Osteoblast (primary cell): ENCODE measurements around the gene TAF3. TPM values are rescaled to one million over a fixed set of nuclear protein-coding genes. Genes with fewer than 3 reads are reported as not detected.
A peak's percentile ranks its signal among the peaks of the same experiment; 100 is the strongest.

Experiments used
- DNase-seq: peaks from one replicate; pipeline ENCODE4 v3.0.0; 2011; ENCODE audit warnings: low spot score, mixed read lengths; ENCODE audit not compliant: insufficient read length; ENCODE audit errors: missing footprints
- H2AFZ ChIP-seq: 2 replicates; pipeline ENCODE4 v1.6.0; 2011; ENCODE audit warnings: mild to moderate bottlenecking, low read length
- H3K27ac ChIP-seq: 2 replicates; pipeline ENCODE4 v1.5.1; 2011; ENCODE audit warnings: mild to moderate bottlenecking, low read depth, low read length, moderate library complexity
- H3K27me3 ChIP-seq: 2 replicates; pipeline ENCODE4 v1.6.0; 2012; ENCODE audit warnings: mild to moderate bottlenecking, control low read depth, inconsistent platforms, low read length, moderate library complexity; ENCODE audit not compliant: insufficient read depth
- H3K36me3 ChIP-seq: 2 replicates; pipeline ENCODE4 v1.5.1; 2011; ENCODE audit warnings: mild to moderate bottlenecking, low read length, control low read depth, moderate library complexity; ENCODE audit not compliant: insufficient read depth
- H3K4me1 ChIP-seq: 2 replicates; pipeline ENCODE4 v1.5.1; 2011; ENCODE audit warnings: mild to moderate bottlenecking, low read length, control low read depth, moderate library complexity; ENCODE audit not compliant: insufficient read depth
- H3K4me2 ChIP-seq: 2 replicates; pipeline ENCODE4 v1.6.0; 2011; ENCODE audit warnings: mild to moderate bottlenecking, low read length; ENCODE audit not compliant: insufficient read depth
- H3K4me3 ChIP-seq: fragments of 200-600 bp; sonication (generic); 3 replicates; pipeline ENCODE4 v1.5.1; 2012; ENCODE audit warnings: mild to moderate bottlenecking, low read length, inconsistent platforms; ENCODE audit not compliant: insufficient read depth
- H3K79me2 ChIP-seq: 2 replicates; pipeline ENCODE4 v1.6.0; 2012; ENCODE audit warnings: mild to moderate bottlenecking, low read length, control low read depth, inconsistent platforms; ENCODE audit not compliant: insufficient read depth
- H3K9me3 ChIP-seq: 2 replicates; pipeline ENCODE4 v1.5.1; 2011; ENCODE audit warnings: low read depth, low read length, control low read depth
- H4K20me1 ChIP-seq: 2 replicates; pipeline ENCODE4 v1.6.0; 2012; ENCODE audit warnings: mild to moderate bottlenecking, low read length, control low read depth; ENCODE audit not compliant: insufficient read depth
- CTCF ChIP-seq: IDR thresholded peaks from 2 replicates; pipeline ENCODE4 v1.5.1; 2011; ENCODE audit warnings: mild to moderate bottlenecking, low read depth, low read length, moderate library complexity; ENCODE audit errors: extremely low read depth
- total RNA-seq: library from RNA; depleted of rRNA; stranded (reverse); fragments of >200 nt; gene quantifications from 2 replicates; pipeline ENCODE4 v1.2.3, GENCODE V29; 2012

Gene TAF3
- total RNA-seq, 1 donor, result 2.2 TPM

- no peak for DNase-seq
- Histone ChIP-seq H3K27me3 (no peaks in the 10 kb centered on the region), H3K79me2 (no peaks in the 10 kb centered on the region), H2AFZ (no peak overlapping the region), H3K4me2 (no peak overlapping the region), H3K9me3 (no peaks in the 10 kb centered on the region), H3K27ac (no peak overlapping the region), H4K20me1 (peaks cover 3% of the 10 kb centered on the region), H3K36me3 (no peaks in the 10 kb centered on the region), H3K4me3 (no peak overlapping the region), H3K4me1 (no peaks in the 10 kb centered on the region)
- no peak for TF ChIP-seq CTCF
These were observed 35.0 kb downstream of the TAF3 start for GRCh38 chr10:7853226-7853842.

- Histone ChIP-seq H4K20me1 (peaks cover 3% of the 10 kb centered on the region), H3K79me2 (no peaks in the 10 kb centered on the region), H3K4me1 (no peaks in the 10 kb centered on the region), H3K4me3 (no peak overlapping the region), H3K36me3 (no peaks in the 10 kb centered on the region), H3K9me3 (no peaks in the 10 kb centered on the region), H3K27ac (no peak overlapping the region), H3K4me2 (no peak overlapping the region), H3K27me3 (no peaks in the 10 kb centered on the region), H2AFZ (no peak overlapping the region)
- DNase-seq, result no peak
- TF ChIP-seq CTCF, result no peak
These were observed 35.6 kb downstream of the TAF3 start for GRCh38 chr10:7853890-7854289.

- Histone ChIP-seq H3K79me2 (peaks cover 3% of the 10 kb centered on the region), H3K4me3 (no peak overlapping the region), H2AFZ (no peak overlapping the region), H3K4me2 (no peak overlapping the region), H3K27me3 (no peaks in the 10 kb centered on the region), H4K20me1 (peaks cover 3% of the 10 kb centered on the region), H3K9me3 (no peaks in the 10 kb centered on the region), H3K36me3 (no peaks in the 10 kb centered on the region), H3K27ac (no peak overlapping the region), H3K4me1 (no peaks in the 10 kb centered on the region)
- DNase-seq, result no peak
- TF ChIP-seq CTCF, result no peak
These were observed 36.9 kb downstream of the TAF3 start for GRCh38 chr10:7855205-7855604.

- Histone ChIP-seq H3K27me3 (no peaks in the 10 kb centered on the region), H3K79me2 (peaks cover 3% of the 10 kb centered on the region), H3K4me1 (no peaks in the 10 kb centered on the region), H3K36me3 (no peaks in the 10 kb centered on the region), H3K9me3 (no peaks in the 10 kb centered on the region), H3K4me2 (peak overlapping the region; percentile 59), H3K4me3 (no peak overlapping the region), H2AFZ (no peak overlapping the region), H3K27ac (no peak overlapping the region), H4K20me1 (peaks cover 3% of the 10 kb centered on the region)
- TF ChIP-seq CTCF, result no peak
- DNase-seq, result no peak
These were observed 38.4 kb downstream of the TAF3 start for GRCh38 chr10:7856678-7857077.
